ENCODE measurements around the gene PLEKHH3. TPM values are rescaled to one million over a fixed set of nuclear protein-coding genes. Genes with fewer than 3 reads are reported as not detected.

PLEKHH3 gene
- total RNA-seq, 2 donors from 2014 or later: 63.0 to 105 TPM

DNA sequence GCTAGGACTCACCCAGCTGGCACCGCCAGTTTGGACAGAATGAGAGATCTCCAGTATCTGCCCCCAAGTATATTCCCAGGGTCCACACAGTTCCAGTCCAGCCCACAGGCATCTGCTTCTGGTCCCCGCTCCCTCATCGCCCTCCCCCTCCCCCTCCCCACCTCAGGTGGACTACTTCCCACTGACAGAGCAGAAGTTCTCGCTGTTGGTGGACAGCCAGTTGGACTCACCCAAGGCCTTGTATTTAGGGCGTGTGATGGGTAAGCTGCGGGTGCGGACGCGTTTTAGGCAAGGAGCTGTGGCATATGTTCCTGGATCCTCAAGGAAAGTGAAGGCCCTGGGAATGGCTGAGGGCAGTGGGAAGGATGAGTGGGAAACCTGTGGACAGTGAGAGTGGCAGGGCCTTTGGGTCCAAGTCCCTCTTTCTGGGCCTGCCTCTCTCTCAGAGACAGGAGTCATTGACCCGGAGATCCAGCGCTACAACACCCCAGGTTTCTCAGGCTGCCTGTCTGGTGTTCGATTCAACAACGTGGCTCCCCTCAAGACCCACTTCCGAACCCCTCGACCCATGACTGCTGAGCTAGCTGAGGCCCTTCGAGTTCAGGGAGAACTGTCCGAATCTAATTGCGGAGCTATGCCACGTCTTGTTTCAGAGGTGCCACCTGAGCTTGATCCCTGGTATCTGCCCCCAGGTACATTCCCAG is 20.5 kb upstream of the PLEKHH3 start:
- ATAC-seq: no peak
- intact Hi-C loops (cut with DNase I): loop anchor here (10.0 kb wide), 1 partner anchor 248 kb away; no protein-coding TSS in a partner anchor
- H3K4me3 ChIP-seq: no peak overlapping the region
- H3K36me3 ChIP-seq (replicated peaks in 1 of 2; ENCODE audit: insufficient read depth in 1 of 2, low read depth in 2 of 2): peaks cover 0 to 4% of the 10 kb centered on the region in 2 donors
- no peaks in the 10 kb centered on the region for H3K27me3 ChIP-seq
- H3K27ac ChIP-seq: no peak overlapping the region
- H3K4me1 ChIP-seq: no peaks in the 10 kb centered on the region
- WGBS, 2 donors: 84 to 88% methylated on average over 19 of the region's 19 CpGs
- no peak for TF ChIP-seq POLR2A (IDR thresholded peaks at IDR 0.05)
- TF ChIP-seq, protein P1, sequence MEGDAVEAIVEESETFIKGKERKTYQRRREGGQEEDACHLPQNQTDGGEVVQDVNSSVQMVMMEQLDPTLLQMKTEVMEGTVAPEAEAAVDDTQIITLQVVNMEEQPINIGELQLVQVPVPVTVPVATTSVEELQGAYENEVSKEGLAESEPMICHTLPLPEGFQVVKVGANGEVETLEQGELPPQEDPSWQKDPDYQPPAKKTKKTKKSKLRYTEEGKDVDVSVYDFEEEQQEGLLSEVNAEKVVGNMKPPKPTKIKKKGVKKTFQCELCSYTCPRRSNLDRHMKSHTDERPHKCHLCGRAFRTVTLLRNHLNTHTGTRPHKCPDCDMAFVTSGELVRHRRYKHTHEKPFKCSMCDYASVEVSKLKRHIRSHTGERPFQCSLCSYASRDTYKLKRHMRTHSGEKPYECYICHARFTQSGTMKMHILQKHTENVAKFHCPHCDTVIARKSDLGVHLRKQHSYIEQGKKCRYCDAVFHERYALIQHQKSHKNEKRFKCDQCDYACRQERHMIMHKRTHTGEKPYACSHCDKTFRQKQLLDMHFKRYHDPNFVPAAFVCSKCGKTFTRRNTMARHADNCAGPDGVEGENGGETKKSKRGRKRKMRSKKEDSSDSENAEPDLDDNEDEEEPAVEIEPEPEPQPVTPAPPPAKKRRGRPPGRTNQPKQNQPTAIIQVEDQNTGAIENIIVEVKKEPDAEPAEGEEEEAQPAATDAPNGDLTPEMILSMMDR (IDR thresholded peaks at IDR 0.05): no peak
- DNase-seq: no peak
- no peaks in the 10 kb centered on the region for H3K9me3 ChIP-seq

DNA sequence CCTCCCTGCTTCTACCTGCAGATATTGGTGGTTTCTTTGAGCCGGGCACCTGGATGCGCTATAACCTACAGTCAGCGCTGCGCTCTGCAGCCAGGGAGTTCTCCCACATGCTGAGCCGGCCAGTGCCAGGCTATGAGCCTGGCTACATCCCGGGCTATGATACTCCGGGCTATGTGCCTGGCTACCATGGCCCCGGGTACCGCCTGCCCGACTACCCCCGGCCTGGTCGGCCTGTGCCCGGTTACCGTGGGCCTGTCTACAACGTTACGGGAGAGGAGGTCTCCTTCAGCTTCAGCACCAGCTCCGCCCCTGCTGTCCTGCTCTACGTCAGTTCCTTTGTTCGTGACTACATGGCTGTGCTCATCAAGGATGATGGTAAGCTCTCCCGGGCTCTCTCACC is 18.7 kb upstream of the PLEKHH3 start:
- Histone ChIP-seq H3K27me3 (no peaks in the 10 kb centered on the region), H3K9me3 (no peaks in the 10 kb centered on the region), H3K4me1 (no peaks in the 10 kb centered on the region), H3K4me3 (no peak overlapping the region), H3K36me3 (replicated peaks in 1 of 2; ENCODE audit: insufficient read depth in 1 of 2, low read depth in 2 of 2) (peaks cover 0 to 1% of the 10 kb centered on the region in 2 donors), H3K27ac (no peak overlapping the region)
- ATAC-seq: no peak
- DNase-seq: no peak
- TF ChIP-seq, protein P1 (IDR thresholded peaks at IDR 0.05): no peak
- no peak for TF ChIP-seq POLR2A (IDR thresholded peaks at IDR 0.05)
- intact Hi-C loops (cut with DNase I): loop anchor here (10.0 kb wide), 1 partner anchor 249 kb away; no protein-coding TSS in a partner anchor
- 88 to 93% methylated on average over 6 to 19 of the region's 20 CpGs for WGBS, 2 donors

DNA sequence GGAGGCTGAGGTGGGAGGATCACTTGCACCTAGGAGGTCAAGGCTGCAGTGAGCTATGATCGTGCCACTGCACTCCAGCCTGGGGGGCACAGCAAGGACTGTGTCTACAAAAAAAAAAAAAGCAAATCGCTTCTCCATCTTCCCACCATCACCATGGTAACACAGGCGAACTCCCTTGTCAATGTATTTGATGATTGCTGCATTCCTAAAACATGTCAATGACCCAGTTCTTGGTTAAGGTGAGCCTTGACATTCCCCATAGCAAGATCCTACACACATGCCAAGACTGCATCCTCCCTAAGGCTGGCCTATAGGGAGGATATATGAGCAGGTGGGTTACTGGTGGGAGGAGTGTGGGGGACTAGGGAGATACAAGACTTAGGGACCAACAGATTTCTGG is 17.7 kb upstream of the PLEKHH3 start:
- intact Hi-C loops (cut with DNase I): loop anchor here (10.0 kb wide), 1 partner anchor 250 kb away; no protein-coding TSS in a partner anchor
- 85 to 87% methylated on average over 3 of the region's 3 CpGs for WGBS, 2 donors
- ATAC-seq: no peak
- Histone ChIP-seq H3K27me3 (no peaks in the 10 kb centered on the region), H3K4me3 (no peak overlapping the region), H3K36me3 (replicated peaks in 1 of 2; ENCODE audit: insufficient read depth in 1 of 2, low read depth in 2 of 2) (peaks cover 0 to 1% of the 10 kb centered on the region in 2 donors), H3K4me1 (no peaks in the 10 kb centered on the region), H3K9me3 (no peaks in the 10 kb centered on the region), H3K27ac (no peak overlapping the region)
- no peak for DNase-seq
- TF ChIP-seq, protein P1 (IDR thresholded peaks at IDR 0.05): no peak
- TF ChIP-seq POLR2A (IDR thresholded peaks at IDR 0.05): no peak

DNA sequence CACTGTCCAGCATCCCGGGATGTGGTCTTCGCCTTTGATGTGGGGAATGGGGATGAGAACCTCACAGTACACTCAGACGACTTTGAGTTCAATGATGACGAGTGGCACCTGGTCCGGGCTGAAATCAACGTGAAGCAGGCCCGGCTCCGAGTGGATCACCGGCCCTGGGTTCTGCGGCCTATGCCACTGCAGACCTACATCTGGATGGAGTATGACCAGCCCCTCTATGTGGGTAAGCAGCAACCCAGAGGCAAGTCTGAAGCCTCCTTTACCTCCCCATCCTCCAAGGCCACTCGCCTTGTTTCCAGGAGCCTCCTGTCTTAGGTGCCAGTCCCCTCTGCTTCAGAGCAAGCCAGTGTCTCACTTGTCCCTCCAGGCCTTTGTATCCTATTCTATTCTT is 15.7 kb upstream of the PLEKHH3 start:
- DNase-seq (no peak), ATAC-seq (no peak)
- H3K27ac ChIP-seq: no peak overlapping the region
- H3K36me3 ChIP-seq (replicated peaks in 1 of 2; ENCODE audit: insufficient read depth in 1 of 2, low read depth in 2 of 2): no peaks in the 10 kb centered on the region
- H3K9me3 ChIP-seq: no peaks in the 10 kb centered on the region
- no peaks in the 10 kb centered on the region for H3K27me3 ChIP-seq
- TF ChIP-seq, protein P1 (IDR thresholded peaks at IDR 0.05): no peak
- no peak for TF ChIP-seq POLR2A (IDR thresholded peaks at IDR 0.05)
- 74 to 79% methylated on average over 6 to 11 of the region's 11 CpGs for WGBS, 2 donors
- H3K4me3 ChIP-seq: no peak overlapping the region
- intact Hi-C loops (cut with DNase I): loop anchor here (10.0 kb wide), 1 partner anchor 252 kb away; no protein-coding TSS in a partner anchor
- no peaks in the 10 kb centered on the region for H3K4me1 ChIP-seq

All from body of pancreas (tissue), 4 donors.